ENCODE measurements around the gene MAPK8IP2.

MAPK8IP2 gene

GRCh38 chr22:50600538-50600937, at the start of gene MAPK8IP2:
MAPK8IP2 (plus strand) TSS chr22:50600793; CDS start chr22:50600819, 26 bp downstream.
- DNase-seq: peak; percentile 33

DNA sequence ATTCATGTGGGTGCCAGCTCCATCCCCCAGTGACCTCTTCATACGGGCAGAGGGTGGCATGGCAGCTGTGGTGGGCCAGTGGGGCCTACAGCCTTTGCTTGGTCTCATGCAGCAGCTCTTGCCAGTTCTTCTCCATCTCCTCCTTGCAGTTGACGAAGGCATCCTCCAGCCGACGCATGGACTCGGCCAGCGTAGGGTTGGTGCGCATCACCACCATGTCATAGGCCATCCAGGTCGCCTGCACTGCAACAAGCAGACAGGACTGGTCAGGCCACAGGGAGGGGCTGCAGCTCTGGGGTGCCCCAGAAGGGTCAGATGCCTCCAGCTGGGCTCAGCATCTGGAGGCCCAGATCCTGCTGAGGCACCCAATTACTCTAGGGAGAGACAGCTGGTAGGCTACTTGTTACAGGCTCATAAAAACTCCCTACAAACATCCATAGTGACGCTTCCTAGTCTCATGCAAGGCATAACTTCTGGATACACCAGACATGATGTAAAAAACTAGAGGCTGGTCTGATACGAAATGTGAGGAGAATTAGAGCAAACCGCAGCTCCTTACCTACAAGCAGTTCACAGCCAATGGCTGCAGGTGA, 49.3 kb upstream of the MAPK8IP2 start:
- DNase-seq: no peak

GRCh38 chr22:50553310-50553709, 47.3 kb upstream of the MAPK8IP2 start:
- no peak for DNase-seq

- DNase-seq: no peak
Measured at GRCh38 chr22:50556703-50557102, 43.9 kb upstream of the MAPK8IP2 start.

DNA sequence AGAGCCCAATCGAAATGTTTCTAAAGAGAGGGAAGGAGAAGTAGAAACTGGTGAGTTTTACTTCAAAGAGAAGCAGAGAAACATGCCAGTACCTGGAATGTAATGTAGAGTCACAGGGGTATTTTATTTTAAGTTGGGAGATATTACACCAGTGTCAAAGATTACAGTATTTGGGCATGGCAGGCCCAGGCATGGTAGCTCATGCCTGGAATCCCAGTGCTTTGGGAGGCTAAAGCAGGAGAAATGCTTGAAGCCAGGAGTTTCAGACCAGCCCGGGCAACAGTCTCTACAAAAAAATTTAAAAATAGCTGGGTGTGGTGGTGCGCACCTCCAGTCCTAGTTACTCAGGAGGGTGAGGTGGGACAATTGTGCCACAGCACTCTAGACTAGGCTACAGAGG, 40.6 kb upstream of the MAPK8IP2 start:
- no peak for DNase-seq

- DNase-seq: no peak
Measured at GRCh38 chr22:50561401-50562358, 38.9 kb upstream of the MAPK8IP2 start.

GRCh38 chr22:50562523-50563412, 37.8 kb upstream of the MAPK8IP2 start, which contains the start of gene SYCE3:
SYCE3 (minus strand) TSS chr22:50562919; CDS start chr22:50556405, 6,514 bp downstream.
- DNase-seq: peak; percentile 94

DNA sequence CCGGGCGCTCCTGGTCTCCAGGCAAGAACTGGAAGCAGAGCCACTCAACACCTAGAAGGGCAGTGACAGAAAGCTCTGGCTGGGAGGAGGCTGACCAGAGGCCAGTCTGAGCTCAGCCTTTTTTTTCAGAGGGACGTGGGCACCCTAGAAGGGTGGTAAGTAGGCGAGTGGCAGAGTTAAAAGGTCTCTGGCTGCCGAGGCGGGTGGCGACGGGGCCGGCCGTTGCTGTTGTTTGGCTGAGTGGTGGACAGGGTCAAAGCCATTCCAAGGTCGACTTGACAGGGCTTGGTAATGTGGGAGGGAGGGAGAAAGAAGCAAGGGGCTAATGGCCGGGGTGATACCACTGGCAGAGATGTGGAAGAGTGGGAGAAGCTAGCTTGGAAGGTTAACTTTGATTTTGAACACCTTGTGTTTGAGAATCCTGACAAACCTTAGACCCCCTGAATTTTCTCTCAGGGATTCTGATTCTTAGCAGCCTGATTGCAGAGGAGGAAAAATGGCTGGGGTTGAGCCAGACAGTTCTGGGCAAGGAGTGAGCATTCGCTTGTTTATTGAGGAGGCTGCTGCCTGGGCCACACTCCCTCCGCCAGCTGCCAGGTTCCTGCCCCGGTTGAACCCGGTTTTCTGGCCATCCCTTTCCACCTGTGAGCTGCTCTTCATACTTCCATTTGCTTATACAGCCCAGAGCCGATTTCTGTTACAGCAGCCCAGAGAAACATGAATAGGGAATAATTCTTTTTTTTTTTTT, 37.0 kb upstream of the MAPK8IP2 start:
- DNase-seq: no peak

DNA sequence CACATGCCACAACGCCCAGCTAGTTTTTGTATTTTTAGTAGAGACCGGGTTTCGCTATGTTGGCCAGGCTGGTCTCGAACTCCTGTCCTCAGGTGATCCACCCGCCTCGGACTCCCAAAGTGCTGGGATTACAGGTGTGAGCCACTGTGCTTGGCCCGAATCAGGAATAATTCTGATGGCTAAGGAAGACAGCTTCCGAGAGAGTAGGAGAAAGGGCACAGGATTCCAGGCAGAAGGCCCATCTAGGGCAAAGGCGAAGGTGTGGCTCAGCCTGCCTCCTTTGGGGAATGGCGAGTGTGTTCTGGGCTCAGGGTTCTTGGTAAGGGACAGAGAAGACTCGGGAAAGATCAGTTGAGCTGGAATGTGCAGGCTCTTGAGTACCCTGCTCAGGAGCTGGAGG, 36.3 kb upstream of the MAPK8IP2 start:
- no peak for DNase-seq

DNA sequence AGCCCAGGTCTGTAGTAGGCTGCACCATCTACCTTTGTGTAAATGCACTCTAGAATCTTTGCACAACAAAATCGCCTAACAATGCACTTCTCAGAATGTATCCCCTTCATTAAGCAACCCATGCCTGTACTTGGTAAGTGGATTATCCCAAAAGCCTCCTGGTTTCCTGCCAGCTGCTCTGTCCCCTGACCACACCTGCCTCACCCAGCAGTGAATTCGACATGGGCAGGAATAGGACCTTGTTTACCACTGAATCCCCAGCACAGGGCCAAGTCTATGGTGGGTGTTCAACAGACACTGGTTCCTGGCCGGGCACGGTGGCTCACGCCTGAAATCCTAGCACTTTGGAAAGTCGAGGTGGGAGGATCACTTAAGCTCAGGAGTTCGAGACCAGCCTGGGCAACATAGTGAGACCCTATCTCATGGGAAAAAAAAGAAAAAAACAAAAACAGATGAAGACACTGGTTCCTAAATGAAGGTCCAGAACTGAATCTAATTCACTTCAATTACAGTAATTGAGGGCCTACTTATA, 32.8 kb upstream of the MAPK8IP2 start:
- DNase-seq: no peak

- no peak for DNase-seq
Measured at GRCh38 chr22:50568626-50569025, 32.0 kb upstream of the MAPK8IP2 start.

DNA sequence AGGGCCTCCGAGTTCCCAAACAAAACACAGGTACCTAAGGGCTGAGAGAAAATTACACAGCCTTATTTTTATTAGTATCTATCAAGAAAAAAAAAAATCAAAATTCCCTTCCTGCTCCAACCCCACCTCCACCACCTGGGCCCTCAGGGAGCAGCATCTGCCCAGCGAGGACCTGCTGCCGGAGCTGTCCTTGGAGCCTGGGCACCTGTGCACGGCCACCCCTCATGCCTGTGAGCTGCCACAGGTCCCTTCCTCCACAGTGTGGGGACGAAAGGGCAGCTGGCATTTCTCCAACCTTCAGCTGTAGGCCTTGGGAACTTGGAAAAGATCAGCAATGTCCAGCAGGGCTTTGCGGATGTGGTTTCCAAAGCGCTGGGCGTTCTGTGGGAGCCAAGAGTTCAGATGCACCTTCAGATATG, 31.5 kb upstream of the MAPK8IP2 start:
- DNase-seq: no peak

GRCh38 chr22:50569896-50570535, 30.6 kb upstream of the MAPK8IP2 start:
- DNase-seq: no peak

DNA sequence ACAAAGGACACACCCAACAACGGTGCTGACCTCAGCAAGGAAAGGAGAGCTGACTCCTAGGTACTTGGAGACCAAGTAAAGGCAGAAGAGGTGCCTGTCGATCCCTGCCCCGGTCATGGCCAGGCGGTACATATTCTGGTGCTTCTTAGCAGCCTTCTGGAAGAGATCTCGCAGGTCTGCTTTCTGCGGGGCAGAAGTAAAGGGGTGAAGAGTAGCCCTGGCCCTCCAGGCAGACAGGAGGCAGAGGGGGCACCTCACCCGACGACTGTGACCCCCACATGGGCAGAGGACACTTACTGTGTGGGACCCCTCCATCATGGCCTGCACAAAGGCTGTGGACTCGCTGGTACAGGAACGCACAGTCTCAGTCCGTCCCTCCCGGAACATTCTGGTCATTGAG, 29.7 kb upstream of the MAPK8IP2 start:
- DNase-seq: no peak

DNA sequence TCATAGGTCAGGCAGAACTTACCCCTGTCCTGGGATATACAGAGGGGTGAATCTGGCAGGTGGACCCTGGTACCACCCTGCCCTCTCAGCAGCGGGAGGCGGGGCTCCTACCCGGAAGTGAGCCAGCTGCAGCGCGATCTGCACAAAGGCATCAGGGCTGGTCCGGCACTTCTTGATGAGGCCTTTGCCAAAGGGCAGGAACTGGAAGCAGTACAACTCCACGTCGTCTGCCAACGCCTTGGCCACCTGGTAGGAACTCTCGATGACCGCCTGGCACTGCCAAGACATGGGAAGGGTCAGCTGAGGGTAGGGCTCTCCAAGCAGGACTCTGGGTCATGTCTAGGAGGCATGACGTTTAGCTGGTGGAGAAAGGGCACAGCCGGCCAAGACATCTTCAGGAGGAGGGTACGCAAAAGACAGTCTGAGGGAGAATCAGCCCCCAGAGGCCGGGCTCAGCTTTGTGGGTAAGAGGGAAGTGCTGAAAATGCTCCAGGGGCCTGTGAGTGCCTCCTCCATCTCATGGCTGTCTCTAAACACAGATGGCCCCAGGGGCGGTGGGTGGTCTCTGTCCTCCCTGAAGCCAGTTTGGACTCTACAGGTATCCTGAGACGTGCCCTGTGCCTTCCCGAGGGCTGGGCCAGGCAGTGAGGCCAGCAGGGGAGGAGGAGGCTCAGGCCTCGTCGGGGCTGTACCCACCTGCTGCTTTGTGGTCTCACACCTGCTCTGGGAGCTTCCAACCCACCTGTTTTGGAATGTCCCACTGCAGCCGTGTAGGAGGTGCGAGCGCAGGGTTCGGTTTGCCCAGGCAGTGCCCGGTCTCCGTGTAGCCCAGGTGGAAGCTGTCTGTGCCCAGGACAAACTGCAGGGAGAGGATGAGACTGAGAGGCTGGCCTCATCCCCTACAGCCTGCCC, 29.1 kb upstream of the MAPK8IP2 start:
- no peak for DNase-seq

DNA sequence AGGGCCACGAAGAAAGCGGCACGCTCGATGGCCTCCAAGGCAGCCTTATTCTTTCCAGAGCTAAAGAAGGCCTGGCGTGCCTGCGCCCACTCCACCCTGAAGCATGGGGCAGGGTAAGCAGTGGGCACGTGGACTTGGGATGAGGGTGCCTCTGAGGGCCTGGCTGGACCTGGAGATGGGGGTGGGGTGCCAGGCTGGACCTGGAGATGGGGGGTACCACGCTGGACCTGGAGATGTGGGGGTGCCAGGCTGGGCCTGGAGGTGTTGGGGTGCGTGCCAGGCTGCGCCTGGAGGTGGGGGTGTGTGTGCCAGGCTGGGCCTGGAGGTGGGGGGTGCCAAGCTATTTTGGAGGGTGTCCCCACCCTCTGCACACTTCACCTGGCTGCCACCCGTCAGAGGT, 27.6 kb upstream of the MAPK8IP2 start:
- no peak for DNase-seq

- DNase-seq: no peak
Measured at GRCh38 chr22:50573491-50574382, 26.9 kb upstream of the MAPK8IP2 start.

GRCh38 chr22:50574383-50574755, 26.2 kb upstream of the MAPK8IP2 start:
- no peak for DNase-seq

DNA sequence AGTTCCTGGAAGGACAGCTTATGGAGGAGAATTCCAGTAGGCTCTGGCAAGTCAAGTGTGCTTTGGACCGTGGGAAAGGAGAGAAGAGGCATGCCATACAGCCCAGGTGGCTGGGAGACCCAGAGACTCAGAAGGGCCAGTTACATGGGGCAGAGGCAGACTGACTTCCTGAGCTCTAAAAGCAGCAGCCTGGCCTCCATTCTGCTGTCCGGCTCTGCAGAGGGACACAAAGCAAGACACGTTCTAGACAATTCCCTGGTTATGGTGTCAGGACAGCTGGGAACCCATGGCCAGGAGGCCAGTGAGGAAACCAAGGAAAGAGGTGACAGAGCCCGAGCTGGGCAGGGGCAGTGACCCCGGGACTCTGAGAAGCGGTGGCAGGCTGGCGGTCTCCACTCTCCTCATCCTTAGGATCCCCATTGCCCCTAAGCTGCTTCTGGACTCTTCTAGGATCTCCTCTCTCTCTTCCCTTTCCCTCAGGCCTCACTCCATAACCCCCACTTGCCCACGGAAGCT, 25.1 kb upstream of the MAPK8IP2 start:
- DNase-seq: no peak

All from NCI-H1105 (cell line).